ENCODE results near the gene ECHS1. TPM values are rescaled to one million over a fixed set of nuclear protein-coding genes. Genes with fewer than 3 reads are reported as not detected.
"Not testable (repeated sequence)": the region's sequence is repeated elsewhere in the genome, so short reads cannot be mapped to it uniquely, and the experiment has no call there.

ECHS1 gene
- total and polyA plus RNA-seq, 12 donors = 74.4 to 280 (median 138) TPM

DNA sequence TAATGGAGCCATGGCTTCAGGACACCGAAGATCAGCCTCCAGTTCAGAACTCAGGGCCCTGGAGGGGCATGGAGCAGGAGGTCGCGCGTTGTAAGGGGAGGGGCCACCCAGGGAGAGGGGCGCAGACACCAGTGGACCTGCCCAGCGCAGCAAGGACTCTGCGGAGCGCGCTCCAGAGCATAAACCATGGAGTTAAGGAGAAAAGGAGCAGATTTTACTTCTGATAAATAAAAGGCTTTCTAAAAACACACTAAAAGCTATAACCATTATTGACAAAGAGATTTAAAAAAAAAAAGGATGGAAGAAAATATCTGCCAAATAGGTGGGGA, 47.0 kb downstream of the ECHS1 start:
- Histone ChIP-seq H3K9me3 (replicated peaks in 1 of 3) (no peaks in the 10 kb centered on the region), H3K27me3 (peaks cover 41% of the 10 kb centered on the region), H3K36me3 (replicated peaks in 1 of 2) (no peaks in the 10 kb centered on the region), H3K27ac (peak overlapping the region in 1 of 5 donors; percentile 52), H3K4me3 (peak overlapping the region in 1 of 4 donors; percentile 53), H3K4me1 (replicated peaks in 1 of 2) (peaks cover 0 to 21% of the 10 kb centered on the region in 2 donors)
- no peak for TF ChIP-seq CTCF (IDR thresholded peaks at IDR 0.05)
- TF ChIP-seq POLR2A (IDR thresholded peaks at IDR 0.05) = no peak
- no peak for DNase-seq
- intact Hi-C loops (cut with DNase I) = no loop called here
- 32 to 44% (median 39%) methylated on average over 9 of the region's 9 CpGs for WGBS, 4 donors

DNA sequence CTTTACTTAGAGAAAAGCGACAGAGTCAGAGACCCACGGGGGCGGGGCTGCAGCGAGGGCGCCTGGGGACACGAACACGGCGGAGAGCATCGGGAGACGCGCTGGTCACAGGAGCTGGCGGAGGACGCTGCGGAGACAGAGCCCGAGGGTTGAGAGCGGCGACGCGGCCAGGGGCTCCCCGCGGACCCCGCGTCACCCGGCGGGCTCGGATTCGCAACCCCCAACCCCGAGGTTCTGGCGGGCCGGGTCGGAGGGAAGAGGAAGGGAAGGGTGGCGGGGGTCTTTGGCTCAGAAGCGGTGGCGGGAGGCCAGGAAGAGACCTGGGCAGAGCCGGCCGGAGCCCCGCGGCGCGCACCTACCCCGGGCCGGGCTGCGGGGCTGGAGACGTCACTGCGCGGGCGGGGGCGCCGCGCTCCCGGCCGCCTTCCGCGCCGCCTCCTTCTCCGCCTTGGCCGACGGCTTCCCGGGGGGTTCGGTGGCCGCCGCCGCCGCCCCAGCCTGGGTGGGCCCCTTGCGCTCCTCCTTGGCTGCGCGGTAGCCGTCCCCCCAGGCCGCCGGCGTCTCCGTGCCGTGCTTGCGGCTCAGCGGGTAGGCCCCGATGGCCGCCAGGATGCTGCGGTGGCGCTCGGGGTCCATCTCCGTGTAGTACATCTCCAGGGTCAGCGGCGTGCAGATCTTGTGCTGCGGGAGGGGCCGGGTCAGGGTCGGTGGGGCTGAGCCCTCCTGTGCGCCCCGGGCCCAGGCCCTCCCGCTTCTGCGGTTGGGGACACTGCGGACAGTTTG, 47.5 kb downstream of the ECHS1 start:
- H3K9me3 ChIP-seq (replicated peaks in 1 of 3) = no peaks in the 10 kb centered on the region
- peaks cover 0 to 21% of the 10 kb centered on the region in 2 donors for H3K4me1 ChIP-seq (replicated peaks in 1 of 2)
- peak in 2 of 7 donors; percentile 31 to 84 for DNase-seq
- peak overlapping the region in 2 of 4 donors; percentile 16 to 53 for H3K4me3 ChIP-seq
- H3K36me3 ChIP-seq (replicated peaks in 1 of 2) = no peaks in the 10 kb centered on the region
- 1 to 7% (median 2%) methylated on average over 3 to 90 of the region's 91 CpGs for WGBS, 4 donors
- TF ChIP-seq CTCF (IDR thresholded peaks at IDR 0.05) (no peak), POLR2A (IDR thresholded peaks at IDR 0.05) (no peak)
- H3K27ac ChIP-seq = peak overlapping the region in 1 of 5 donors; percentile 52
- peaks cover 41% of the 10 kb centered on the region for H3K27me3 ChIP-seq
- intact Hi-C loops (cut with DNase I) = no loop called here

DNA sequence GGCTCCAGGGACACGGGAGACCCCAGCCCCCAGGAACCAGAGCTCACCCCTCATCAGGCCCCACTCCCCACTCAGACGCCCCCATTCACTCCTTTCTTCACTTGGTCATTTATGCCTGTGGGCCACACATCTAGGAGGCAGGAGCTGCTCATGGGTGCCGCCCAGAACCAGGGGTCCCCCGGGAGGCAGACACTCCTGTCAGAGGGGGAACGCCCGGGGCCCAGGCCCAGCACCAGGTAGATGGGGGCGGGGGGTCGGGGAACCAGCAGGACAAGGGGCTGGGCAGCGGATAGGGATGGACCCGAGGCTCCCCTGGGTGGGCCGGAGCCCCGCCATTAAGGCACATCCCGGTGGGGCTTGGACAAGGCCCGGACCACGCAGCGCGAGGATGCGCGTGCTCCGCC, 48.3 kb downstream of the ECHS1 start:
- Histone ChIP-seq H3K36me3 (replicated peaks in 1 of 2) (no peaks in the 10 kb centered on the region), H3K4me1 (replicated peaks in 1 of 2) (peaks cover 0 to 19% of the 10 kb centered on the region in 2 donors), H3K9me3 (replicated peaks in 1 of 3) (no peaks in the 10 kb centered on the region), H3K27me3 (peaks cover 41% of the 10 kb centered on the region), H3K27ac (peak overlapping the region in 1 of 5 donors; percentile 52), H3K4me3 (peak overlapping the region in 1 of 4 donors; percentile 53)
- TF ChIP-seq CTCF (IDR thresholded peaks at IDR 0.05) (no peak), POLR2A (IDR thresholded peaks at IDR 0.05) (no peak)
- DNase-seq = no peak
- intact Hi-C loops (cut with DNase I) = no loop called here
- 19 to 30% (median 22%) methylated on average over 6 to 20 of the region's 20 CpGs for WGBS, 4 donors

DNA sequence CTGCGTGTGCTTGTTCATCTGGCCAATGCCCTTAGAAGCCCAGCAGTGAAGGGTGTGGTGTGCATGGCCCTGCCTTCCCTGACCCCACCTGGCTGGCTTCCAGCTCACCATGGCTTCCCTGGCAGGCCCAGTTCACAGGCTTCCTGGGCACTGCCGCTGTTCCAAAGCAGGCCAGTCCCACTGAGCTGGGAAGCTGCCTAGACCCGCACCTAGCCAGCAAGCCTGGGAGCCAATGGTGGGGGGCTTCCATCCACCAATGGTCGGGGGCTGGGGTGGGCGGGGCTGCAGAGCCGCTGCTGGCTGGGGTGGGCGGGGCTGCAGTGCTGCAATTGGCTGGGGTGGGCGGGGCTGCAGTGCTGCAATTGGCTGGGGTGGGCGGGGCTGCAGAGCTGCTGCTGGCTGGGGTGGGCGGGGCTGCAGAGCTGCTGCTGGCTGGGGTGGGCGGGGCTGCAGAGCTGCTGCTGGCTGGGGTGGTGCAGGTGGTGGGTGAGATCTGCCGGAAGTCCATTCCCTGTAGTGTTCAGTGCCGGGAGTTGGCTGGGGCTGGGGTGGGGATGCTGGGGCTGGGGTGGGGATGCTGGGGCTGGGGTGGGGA, 48.9 kb downstream of the ECHS1 start:
- TF ChIP-seq CTCF (IDR thresholded peaks at IDR 0.05) (no peak), POLR2A (IDR thresholded peaks at IDR 0.05) (no peak)
- WGBS, 4 donors = 5 to 10% (median 6%) methylated on average over 2 to 13 of the region's 13 CpGs
- no peaks in the 10 kb centered on the region for H3K36me3 ChIP-seq (replicated peaks in 1 of 2)
- H3K4me1 ChIP-seq (replicated peaks in 1 of 2) = peaks cover 0 to 14% of the 10 kb centered on the region in 2 donors
- intact Hi-C loops (cut with DNase I) = no loop called here
- H3K27me3 ChIP-seq = peaks cover 41% of the 10 kb centered on the region
- H3K4me3 ChIP-seq = peak overlapping the region in 1 of 4 donors; percentile 53
- H3K27ac ChIP-seq = no peak overlapping the region
- no peaks in the 10 kb centered on the region for H3K9me3 ChIP-seq (replicated peaks in 1 of 3)
- DNase-seq = peak; percentile 70 to 89 (median 81)

DNA sequence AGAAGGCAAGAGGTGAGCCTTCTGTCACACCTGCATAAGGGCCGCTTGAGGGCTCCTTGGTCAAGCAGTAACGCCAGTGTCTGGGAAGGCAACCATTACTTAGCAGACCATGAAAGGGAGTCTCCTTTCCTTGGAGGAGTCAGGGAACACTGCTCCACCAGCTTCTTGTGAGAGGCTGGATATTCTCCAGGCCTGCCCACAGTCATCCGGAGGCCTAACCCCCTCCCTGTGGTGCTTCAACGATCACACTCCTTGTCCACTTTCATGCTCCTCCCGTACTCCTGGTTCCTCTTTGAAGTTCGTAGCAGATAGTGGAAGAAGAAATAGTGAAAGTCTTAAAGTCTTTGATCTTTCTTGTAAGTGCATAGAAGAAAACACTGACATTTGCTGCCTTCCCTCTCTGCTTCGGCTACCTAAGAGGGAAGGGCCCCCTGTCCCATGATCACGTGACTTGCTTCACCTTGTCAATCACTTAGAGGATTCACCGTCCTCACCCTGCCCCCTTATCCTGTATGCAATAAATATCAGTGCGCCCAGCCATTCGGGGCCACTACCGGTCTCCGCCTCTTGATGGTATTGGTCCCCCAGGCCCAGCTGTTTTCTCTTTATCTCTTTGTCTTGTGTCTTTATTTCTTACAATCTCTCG, 51.0 kb downstream of the ECHS1 start:
- H3K27ac ChIP-seq; intact Hi-C loops (cut with DNase I); H3K9me3 ChIP-seq (replicated peaks in 1 of 3); H3K36me3 ChIP-seq (replicated peaks in 1 of 2); H3K4me3 ChIP-seq; DNase-seq: not testable (repeated sequence)
- peaks cover 0 to 13% of the 10 kb centered on the region in 2 donors for H3K4me1 ChIP-seq (replicated peaks in 1 of 2)
- H3K27me3 ChIP-seq = peaks cover 24% of the 10 kb centered on the region
- WGBS, 4 donors = 80 to 88% (median 86%) methylated on average over 11 to 12 of the region's 14 CpGs

DNA sequence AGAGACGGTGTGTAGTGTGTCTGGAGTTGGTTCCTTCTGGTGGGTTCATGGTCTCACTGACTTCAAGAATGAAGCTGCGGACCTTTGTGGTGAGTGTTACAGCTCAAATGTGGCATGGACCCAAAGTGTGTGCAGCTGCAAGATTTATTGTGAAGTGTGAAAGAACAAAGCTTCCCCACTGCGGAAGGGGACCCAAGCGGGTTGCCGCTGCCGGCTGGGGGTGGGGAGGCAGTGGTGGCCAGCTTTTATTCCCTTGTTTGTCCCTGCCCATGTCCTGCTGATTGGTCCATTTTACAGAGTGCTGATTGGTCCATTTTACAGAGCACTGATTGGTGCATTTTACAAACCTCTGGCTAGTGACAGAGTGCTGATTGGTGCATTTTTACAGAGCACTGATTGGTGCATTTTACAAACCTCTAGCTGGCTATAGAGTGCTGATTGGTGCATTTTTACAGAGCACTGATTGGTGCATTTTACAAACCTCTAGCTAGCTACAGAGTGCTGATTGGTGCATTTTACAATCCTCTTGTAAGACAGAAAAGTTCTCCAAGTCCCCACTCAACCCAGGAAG, 52.2 kb downstream of the ECHS1 start:
- Histone ChIP-seq H3K27me3 (peaks cover 12% of the 10 kb centered on the region), H3K4me1 (replicated peaks in 1 of 2) (peaks cover 0 to 11% of the 10 kb centered on the region in 2 donors)
- 90 to 97% (median 95%) methylated on average over 6 of the region's 6 CpGs for WGBS, 4 donors
- H3K27ac ChIP-seq; H3K36me3 ChIP-seq (replicated peaks in 1 of 2); H3K9me3 ChIP-seq (replicated peaks in 1 of 3); H3K4me3 ChIP-seq; DNase-seq; intact Hi-C loops (cut with DNase I): not testable (repeated sequence)
